ENCODE data around the gene RIBC2. TPM values are rescaled to one million over a fixed set of nuclear protein-coding genes. Genes with fewer than 3 reads are reported as not detected.

The RIBC2 gene
- polyA plus RNA-seq, 1 of the 3 experiments (the other 2 are of a cell fraction): not detected

- no peaks in the 10 kb centered on the region for H3K79me2 ChIP-seq (ENCODE audit: insufficient read depth)
- no peak overlapping the region for H3K4me2 ChIP-seq
- ChIA-PET POLR2A (no interaction called here), CTCF (interaction anchor here (1.4 kb wide), 1 partner anchor 150 kb away, joined by 3 read pairs; no protein-coding TSS in a partner anchor)
- no peaks in the 10 kb centered on the region; the same call in none of the 2 replicates for H3K27me3 ChIP-seq (ENCODE audit: insufficient read depth)
- no peaks in the 10 kb centered on the region for H3K9me3 ChIP-seq
- H3F3A ChIP-seq (replicated peaks; ENCODE audit: insufficient read depth): no peaks in the 10 kb centered on the region
- H2AFZ ChIP-seq (ENCODE audit: low read depth): no peak overlapping the region
- no peaks in the 10 kb centered on the region for H3K4me1 ChIP-seq (ENCODE audit: control insufficient read depth in 1 of 2, insufficient read depth in 2 of 2, low read depth in 1 of 2, low read length in 1 of 2)
- no peaks in the 10 kb centered on the region for H3K36me3 ChIP-seq (replicated peaks in 1 of 2; ENCODE audit: control insufficient read depth in 1 of 2, insufficient read depth in 2 of 2, low read length in 1 of 2)
- WGBS (ENCODE audit: low lambda C conversion rate): 84% methylated on average over 16 of the region's 16 CpGs
- H3K27ac ChIP-seq (ENCODE audit: low read depth in 2 of 2, low read length in 1 of 2): no peak overlapping the region
- H4K20me1 ChIP-seq (ENCODE audit: insufficient read depth): no peaks in the 10 kb centered on the region
- no peak for DNase-seq
- H3K9ac ChIP-seq: no peak overlapping the region
- H3K9me2 ChIP-seq: no peaks in the 10 kb centered on the region
- no peak overlapping the region for H3K4me3 ChIP-seq (ENCODE audit: low read depth in 2 of 2, low read length in 1 of 2)
- TF ChIP-seq GABPA (IDR thresholded peaks at IDR 0.05; ENCODE audit: low read depth): no peak
- no peak for TF ChIP-seq SMC3 (IDR thresholded peaks at IDR 0.05; ENCODE audit: low read depth, low read length)
- TF ChIP-seq, protein P1, sequence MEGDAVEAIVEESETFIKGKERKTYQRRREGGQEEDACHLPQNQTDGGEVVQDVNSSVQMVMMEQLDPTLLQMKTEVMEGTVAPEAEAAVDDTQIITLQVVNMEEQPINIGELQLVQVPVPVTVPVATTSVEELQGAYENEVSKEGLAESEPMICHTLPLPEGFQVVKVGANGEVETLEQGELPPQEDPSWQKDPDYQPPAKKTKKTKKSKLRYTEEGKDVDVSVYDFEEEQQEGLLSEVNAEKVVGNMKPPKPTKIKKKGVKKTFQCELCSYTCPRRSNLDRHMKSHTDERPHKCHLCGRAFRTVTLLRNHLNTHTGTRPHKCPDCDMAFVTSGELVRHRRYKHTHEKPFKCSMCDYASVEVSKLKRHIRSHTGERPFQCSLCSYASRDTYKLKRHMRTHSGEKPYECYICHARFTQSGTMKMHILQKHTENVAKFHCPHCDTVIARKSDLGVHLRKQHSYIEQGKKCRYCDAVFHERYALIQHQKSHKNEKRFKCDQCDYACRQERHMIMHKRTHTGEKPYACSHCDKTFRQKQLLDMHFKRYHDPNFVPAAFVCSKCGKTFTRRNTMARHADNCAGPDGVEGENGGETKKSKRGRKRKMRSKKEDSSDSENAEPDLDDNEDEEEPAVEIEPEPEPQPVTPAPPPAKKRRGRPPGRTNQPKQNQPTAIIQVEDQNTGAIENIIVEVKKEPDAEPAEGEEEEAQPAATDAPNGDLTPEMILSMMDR (IDR thresholded peaks at IDR 0.05): no peak
- TF ChIP-seq RCOR1 (IDR thresholded peaks at IDR 0.05; ENCODE audit: low read length): no peak
- no peak for TF ChIP-seq MEF2A (IDR thresholded peaks at IDR 0.05; ENCODE audit: borderline replicate concordance, low read depth)
- no peak for TF ChIP-seq EZH2phosphoT487 (IDR thresholded peaks at IDR 0.05; ENCODE audit: borderline replicate concordance, low read depth)
- TF ChIP-seq RAD21 (IDR thresholded peaks at IDR 0.05; ENCODE audit: low read length): no peak
- TF ChIP-seq, protein P2, sequence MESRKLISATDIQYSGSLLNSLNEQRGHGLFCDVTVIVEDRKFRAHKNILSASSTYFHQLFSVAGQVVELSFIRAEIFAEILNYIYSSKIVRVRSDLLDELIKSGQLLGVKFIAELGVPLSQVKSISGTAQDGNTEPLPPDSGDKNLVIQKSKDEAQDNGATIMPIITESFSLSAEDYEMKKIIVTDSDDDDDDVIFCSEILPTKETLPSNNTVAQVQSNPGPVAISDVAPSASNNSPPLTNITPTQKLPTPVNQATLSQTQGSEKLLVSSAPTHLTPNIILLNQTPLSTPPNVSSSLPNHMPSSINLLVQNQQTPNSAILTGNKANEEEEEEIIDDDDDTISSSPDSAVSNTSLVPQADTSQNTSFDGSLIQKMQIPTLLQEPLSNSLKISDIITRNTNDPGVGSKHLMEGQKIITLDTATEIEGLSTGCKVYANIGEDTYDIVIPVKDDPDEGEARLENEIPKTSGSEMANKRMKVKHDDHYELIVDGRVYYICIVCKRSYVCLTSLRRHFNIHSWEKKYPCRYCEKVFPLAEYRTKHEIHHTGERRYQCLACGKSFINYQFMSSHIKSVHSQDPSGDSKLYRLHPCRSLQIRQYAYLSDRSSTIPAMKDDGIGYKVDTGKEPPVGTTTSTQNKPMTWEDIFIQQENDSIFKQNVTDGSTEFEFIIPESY (IDR thresholded peaks at IDR 0.05; ENCODE audit: borderline replicate concordance, low read depth): no peak
- no peak for TF ChIP-seq FOXJ3 (CRISPR knock-in tag; IDR thresholded peaks at IDR 0.05)
- TF ChIP-seq TCF12 (IDR thresholded peaks at IDR 0.05): no peak
- no peak for TF ChIP-seq RFX5 (IDR thresholded peaks at IDR 0.05; ENCODE audit: low read length)
- TF ChIP-seq ELF1 (IDR thresholded peaks at IDR 0.05): no peak
- no peak for TF ChIP-seq SIN3A (IDR thresholded peaks at IDR 0.05; ENCODE audit: borderline replicate concordance, low read depth, low read length)
Observed at GRCh38 chr22:45418056-45418769, 4.7 kb downstream of the RIBC2 start.

DNA sequence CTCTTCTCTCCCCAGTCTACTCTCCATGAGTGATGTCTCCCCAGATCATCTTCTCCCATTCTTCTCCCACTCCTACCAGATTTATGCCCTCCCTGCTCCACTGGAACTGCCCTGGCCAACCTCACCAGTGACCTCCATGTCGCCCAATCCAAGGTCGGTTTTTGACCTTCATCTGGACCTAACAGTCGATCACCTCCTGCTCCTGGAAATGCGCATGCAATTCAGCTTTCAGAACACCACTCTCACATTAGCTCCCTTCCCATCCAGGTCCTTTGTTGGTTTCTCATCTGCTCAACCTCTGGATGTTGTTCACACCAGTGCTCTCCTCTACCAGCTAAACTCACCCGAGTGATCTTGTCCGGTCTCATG is 5.3 kb downstream of the RIBC2 start:
- H3K4me2 ChIP-seq: no peak overlapping the region
- H3K4me1 ChIP-seq (ENCODE audit: control insufficient read depth in 1 of 2, insufficient read depth in 2 of 2, low read depth in 1 of 2, low read length in 1 of 2): no peaks in the 10 kb centered on the region
- ChIA-PET POLR2A (no interaction called here), CTCF (interaction anchor here (1.4 kb wide), 1 partner anchor 150 kb away, joined by 3 read pairs; no protein-coding TSS in a partner anchor)
- no peaks in the 10 kb centered on the region for H3K36me3 ChIP-seq (replicated peaks in 1 of 2; ENCODE audit: control insufficient read depth in 1 of 2, insufficient read depth in 2 of 2, low read length in 1 of 2)
- no peak overlapping the region for H3K9ac ChIP-seq
- no peak for TF ChIP-seq GATA2 (CRISPR knock-in tag; IDR thresholded peaks at IDR 0.05)
- no peak for TF ChIP-seq USF1 (IDR thresholded peaks at IDR 0.05; ENCODE audit: borderline replicate concordance, low read depth)
- TF ChIP-seq ELF1 (IDR thresholded peaks at IDR 0.05): no peak
- no peak for TF ChIP-seq FOXM1 (IDR thresholded peaks at IDR 0.05; ENCODE audit: low read depth)
- TF ChIP-seq GABPA (IDR thresholded peaks at IDR 0.05; ENCODE audit: low read depth): no peak
- TF ChIP-seq NFIC (IDR thresholded peaks at IDR 0.05; ENCODE audit: borderline replicate concordance): no peak
- no peak for TF ChIP-seq USF2 (IDR thresholded peaks at IDR 0.05; ENCODE audit: borderline replicate concordance, low read depth, low read length)
- no peak for TF ChIP-seq TEAD4 (IDR thresholded peaks at IDR 0.05; ENCODE audit: borderline replicate concordance, insufficient read depth)
- TF ChIP-seq POLR2AphosphoS5 (IDR thresholded peaks at IDR 0.05; ENCODE audit: low read depth, low read length): no peak
- TF ChIP-seq YY1 (IDR thresholded peaks at IDR 0.05; ENCODE audit: low read depth): no peak
- no peak for TF ChIP-seq CHD2 (IDR thresholded peaks at IDR 0.05; ENCODE audit: low read length, partially characterized antibody)
- WGBS (ENCODE audit: low lambda C conversion rate): 90% methylated on average over 6 of the region's 6 CpGs
- H3K79me2 ChIP-seq (ENCODE audit: insufficient read depth): no peaks in the 10 kb centered on the region
- no peak overlapping the region for H3K27ac ChIP-seq (ENCODE audit: low read depth in 2 of 2, low read length in 1 of 2)
- H3F3A ChIP-seq (replicated peaks; ENCODE audit: insufficient read depth): no peaks in the 10 kb centered on the region
- no peak overlapping the region for H3K4me3 ChIP-seq (ENCODE audit: low read depth in 2 of 2, low read length in 1 of 2)
- no peak for DNase-seq
- H3K27me3 ChIP-seq (ENCODE audit: insufficient read depth): no peaks in the 10 kb centered on the region; the same call in none of the 2 replicates
- no peaks in the 10 kb centered on the region for H4K20me1 ChIP-seq (ENCODE audit: insufficient read depth)
- no peaks in the 10 kb centered on the region for H3K9me3 ChIP-seq
- no peaks in the 10 kb centered on the region for H3K9me2 ChIP-seq
- no peak overlapping the region for H2AFZ ChIP-seq (ENCODE audit: low read depth)

All from SK-N-SH (cell line).